GM18861 (cell line): ENCODE data around the gene CDH1.

Experiments used
- ATAC-seq: cut with Tn5 transposase; IDR thresholded peaks from one replicate; pipeline ENCODE4 v1.9.1; 2021; ENCODE audit not compliant: unreplicated experiment

The CDH1 gene

DNA sequence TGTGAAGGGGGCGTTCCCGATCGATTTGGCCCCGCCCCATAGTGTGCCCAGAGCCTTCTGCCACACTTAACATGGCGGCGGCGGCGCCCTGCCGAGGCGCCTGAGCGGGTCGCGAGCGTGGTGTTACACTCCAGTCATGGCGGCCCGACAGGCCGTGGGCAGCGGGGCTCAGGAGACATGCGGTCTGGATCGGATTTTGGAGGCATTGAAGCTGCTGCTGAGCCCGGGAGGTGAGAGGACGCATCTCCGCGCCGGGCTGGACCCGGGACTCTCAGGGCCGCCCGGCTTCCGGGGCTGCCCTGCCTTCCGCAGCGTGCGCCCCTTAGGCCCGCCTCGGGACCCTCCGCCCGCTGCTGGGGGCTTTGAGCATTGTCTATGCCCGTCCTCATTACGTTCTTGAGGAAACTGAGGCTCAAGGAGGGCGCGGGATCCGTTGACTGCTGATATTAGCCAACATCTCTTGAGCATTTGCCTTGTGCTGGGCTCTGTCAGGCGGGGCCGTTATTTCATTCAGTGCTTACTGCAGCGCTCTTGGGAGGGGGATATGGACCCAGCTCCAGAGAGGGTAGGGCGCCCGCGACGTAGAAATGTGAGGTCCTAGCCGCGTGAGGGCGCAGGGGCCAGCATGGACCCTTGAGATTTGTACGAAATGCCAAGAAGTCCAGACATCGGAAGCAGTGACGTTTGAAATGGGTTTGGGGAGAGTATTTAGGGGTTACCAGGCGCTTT, 106.6 kb downstream of the CDH1 start, which contains the start of gene TANGO6:
Gene TANGO6 (plus strand): TSS at position 50 of the 729 bp plus-strand sequence. CDS start 87 bp downstream, at position 137.
- ATAC-seq, result peak; percentile 73

DNA sequence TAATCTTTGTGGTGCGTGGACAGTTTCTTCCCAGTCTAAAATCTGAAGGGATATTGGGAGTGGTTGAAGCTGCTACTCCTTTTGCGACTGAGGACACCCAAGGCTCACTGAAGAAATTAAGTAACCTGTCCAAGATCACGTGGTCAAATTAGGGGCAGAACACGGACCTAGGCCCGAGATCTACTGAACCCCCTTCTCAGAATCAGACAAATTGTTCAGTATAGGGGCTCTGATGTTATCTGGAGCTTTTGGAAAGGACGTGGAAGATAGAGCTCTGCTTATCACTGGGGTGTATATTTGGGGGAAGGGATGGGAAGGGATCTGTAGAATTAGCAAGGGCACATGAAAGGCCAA, 107.1 kb downstream of the CDH1 start:
- no peak for ATAC-seq

DNA sequence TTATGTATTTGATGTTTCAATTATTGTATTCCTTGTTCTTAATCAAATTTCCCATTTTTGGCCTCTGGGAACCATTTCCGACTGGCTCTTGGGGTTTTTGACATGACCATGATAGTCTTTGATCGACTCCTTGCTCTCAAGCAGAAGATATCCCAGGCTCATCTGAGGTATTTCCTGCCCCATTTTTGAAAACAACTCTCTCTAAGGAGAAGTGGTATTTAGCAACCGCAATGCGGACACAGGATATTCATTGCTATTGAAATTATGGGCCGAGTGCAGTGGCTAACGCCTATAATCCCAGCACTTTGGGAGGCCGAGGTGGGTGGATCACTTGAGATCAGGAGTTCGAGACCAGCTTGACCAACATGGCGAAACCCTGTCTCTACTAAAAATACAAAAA, 111.7 kb downstream of the CDH1 start:
- no peak for ATAC-seq

DNA sequence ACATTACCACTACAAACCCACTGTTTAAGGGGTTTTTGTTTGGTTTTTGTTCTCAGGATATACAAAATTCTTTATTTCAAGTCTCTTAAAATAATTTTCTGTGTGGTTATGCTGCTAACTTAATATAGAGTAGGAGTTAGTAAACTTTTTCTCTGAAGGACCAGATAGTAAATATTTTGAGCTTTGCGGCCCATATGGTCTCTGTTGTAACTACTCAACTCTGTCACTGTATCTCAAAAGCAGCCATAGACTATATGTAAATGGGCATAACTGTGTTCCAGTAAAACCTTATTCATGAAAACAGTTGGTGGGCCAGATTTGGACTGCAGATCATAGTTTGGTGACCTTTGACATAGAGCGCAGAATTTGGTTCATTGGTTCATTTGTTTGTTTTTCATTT, 113.4 kb downstream of the CDH1 start:
- ATAC-seq, result no peak

DNA sequence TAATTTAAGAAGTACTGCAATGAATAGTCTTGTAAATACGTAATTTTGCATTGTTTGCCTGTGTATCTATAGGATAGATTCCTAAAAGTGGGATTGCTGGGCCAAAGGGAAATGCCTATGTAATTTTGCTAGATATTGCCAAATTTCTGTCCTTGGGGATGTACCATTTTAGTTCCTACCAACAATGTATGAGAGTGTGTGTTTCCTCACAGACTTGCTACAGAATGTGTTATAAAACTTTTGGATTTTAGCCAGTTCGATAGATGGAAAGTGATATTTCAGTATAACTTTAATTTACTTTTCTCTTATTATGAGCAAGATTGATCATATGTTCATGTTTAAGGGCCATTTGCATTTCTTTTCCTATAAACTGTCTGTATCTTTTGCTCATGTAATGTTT, 114.5 kb downstream of the CDH1 start:
- no peak for ATAC-seq

DNA sequence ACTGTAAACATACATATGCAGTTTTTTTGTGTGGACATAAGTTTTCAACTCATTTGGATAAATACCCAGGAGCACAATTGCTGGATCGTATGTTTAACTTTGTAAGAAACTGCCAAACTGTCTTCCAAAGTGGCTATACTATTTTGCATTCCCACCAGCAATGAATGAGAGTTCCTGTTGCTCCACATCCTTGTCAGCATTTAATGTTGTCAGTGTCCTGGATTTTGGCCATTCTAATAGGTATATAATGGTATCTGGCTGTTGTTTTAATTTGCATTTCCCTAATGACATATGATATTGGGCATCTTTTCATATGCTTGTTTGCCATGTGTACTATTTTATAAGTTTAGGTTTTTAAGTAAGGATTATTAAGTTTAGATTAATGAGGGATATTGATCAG, 120.4 kb downstream of the CDH1 start:
- no peak for ATAC-seq

DNA sequence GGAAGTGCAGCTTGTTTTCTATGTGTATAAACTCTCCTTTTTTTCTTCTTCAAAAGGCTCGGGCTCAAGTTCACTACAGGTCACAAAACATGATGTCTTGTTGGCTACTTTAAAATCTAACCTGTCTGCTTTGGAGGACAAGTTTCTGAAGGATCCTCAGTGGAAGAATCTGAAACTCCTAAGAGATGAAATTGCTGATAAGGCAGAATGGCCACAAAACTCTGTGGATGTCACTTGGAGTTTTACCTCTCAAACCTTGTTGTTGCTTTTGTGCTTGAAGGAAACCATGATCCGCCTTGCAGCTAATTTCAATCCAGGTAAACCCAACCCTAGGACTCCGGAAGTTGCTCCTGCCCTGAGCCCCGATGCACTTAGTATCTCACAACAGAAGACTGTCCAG, 122.7 kb downstream of the CDH1 start:
- ATAC-seq, result no peak

DNA sequence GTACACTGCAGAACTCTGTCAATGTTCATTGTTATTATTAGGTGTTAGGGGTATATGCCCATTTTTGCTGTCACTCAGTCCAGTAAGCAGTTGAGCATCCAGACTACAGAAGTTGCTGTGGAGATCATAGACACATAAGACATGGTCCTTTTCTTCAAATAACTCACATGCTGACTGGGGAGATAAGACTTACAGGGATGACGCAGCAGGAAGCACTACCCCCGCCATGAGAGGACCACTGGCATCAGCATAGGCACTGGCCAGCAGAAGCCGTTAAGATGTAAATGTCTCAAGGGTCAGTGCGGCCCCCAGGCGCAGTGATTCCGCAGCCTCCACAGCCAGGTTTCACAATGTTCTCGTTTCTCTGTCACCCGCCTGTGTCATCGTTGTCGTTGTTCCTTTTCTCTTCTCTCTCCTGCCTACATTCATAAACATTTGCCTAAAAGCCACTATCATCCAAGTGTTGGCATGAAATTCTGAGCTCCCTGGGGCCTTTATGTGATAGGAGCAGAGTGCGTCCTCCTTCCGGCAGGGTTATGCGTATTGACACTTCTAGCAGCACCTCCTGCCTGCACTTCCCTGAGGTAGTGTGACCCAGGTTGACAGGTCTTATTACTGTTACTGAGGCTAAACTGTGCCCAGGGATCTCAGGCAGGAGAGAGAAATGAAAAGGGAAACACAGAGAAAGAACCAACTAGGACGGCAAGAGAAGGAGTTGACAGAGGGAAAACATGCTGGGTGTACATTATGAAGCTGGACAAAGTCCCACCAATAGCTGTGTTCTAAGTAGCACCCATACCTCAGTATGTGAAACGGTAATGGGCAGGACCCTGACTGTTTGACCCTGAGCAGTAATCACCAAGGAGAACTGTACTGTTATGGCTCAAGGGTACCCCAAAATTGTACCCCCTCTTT, 124.1 kb downstream of the CDH1 start:
- no peak for ATAC-seq

DNA sequence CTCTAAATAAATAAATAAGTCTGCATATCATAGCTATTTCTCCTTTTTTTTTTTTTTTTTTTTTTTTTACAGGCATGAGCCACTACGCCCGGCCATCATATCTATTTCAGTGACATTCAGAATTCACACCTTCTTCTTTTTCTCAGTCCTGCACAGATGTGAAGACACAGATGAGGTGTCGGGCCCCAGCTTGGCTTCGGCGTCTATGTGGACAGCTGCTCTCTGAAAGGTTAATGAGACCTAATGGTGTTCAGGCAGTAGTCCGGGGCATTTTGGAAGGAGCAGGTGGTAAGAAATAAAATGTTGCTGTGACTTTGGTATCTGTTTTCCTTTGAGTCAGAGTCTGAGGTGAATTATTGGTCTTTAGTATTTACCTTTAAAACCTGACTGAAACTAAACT, 129.8 kb downstream of the CDH1 start:
- ATAC-seq, result no peak

DNA sequence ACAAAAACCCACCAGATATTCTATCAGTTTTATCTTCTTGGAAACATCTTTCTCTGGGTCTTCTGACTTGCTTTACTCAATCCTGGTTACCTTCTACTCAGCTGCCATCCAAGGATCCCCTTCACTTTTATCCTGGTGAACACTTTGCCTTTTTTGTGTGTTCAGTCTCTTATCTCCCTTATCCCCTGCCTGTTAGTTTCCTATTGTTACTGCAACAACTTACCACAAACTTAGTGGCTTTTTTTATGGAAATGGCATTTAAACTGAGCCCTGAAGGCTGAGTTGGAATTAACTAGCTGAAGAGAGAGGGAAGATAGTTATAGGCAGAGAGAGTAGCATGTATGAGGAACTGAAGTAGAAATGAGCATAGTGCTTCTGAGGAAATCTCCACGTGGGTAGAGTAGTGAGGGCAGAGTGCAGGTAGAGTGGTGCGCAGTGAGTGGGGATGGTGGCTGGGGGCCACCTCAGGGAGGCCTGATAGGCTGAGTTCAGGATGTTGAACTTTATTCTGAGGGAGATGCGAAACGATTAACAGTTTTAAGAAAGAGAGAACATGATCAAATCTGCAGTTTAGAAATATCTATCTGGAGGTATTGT, 132.5 kb downstream of the CDH1 start:
- no peak for ATAC-seq

DNA sequence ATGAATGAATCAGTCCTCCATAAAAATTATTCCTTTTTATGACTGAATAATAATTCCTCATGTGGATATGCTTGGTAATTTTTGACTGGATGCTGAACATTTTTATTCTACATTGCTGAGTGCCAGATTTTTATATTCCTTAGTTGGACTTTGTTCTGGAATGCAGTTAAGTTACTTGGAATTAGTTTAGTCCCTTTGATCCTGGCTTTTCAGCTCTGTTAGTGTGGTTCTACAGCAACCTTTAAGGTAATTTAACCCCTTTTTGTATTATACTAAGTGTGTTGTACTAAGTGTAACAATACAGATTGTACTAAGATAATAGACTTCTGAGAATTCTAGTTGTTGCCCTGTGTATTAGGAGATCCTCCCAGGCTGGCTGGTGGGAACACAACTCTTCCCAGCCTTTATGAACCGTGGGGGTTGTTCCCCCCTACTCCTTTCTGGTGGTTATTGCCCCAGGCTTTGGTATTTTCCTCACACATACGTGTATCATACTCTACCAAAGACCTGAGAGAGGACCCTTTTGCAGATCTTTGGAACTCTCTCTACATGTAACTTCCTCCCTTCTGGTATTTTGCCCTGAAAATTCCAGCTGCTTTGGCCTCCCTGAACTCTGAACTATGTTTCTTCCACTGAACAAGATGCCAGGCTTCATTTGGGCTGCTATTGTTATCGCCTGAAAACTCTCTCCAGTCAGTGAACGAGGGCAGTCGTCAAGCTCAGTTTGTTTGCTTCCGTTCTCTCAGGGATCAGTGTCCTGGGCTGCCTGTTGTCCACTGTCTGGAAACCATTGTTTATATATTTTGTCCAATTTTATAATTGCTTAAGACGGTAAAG, 136.8 kb downstream of the CDH1 start:
- ATAC-seq, result no peak

DNA sequence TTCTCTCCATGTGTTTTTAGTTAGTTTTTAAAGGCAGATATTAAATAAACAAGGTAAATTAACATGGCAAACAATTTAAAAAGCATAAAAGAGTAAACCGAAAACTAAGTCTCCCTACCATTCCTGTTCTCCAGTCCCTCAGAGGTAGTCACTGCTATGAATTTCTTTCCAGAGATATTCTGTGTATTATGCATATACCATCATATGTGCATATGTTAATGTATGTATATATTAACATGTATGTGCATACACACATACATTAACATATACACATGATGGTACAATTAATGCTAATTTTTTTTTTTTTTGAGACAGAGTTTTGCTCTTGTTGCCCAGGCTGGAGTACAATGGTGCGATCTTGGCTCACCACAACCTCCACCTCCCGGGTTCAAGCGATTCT, 138.8 kb downstream of the CDH1 start:
- ATAC-seq, result no peak

DNA sequence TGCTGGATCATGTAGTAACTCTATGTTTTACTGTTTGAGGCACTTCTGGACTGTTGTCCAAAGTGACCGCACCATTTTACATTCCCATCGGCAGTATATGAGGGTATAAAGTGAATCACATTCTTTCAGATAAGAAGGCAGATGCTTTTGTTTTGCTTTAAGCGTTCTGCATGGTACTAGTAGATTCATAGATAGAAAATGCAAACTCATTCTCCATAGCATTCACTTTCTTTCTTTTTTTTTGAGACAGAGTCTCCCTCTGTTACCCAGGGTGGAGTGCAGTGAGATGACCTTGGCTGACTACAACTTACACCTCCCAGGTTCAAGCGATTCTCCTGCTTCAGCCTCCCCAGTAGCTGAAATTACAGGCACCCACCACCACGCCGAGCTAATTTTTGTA, 146.6 kb downstream of the CDH1 start:
- ATAC-seq, result no peak

DNA sequence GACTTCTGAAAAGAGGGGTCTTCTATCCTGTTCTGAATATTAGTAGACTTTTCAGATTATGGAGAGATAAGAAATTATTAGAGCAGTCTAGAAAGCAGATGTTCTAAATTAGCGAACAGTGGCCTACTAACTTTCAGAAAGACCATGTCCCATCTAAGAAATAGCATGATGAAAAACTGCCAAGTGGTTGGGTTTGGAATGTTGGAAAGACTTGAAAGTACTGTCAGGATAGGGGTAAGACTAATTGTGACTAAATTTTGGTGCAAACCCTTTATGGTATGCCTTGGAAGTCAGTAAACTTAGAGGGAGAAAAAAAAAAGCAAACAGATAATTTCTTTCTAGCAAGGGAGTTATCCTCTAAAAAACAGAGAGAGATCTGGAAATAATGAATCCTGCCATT, 147.3 kb downstream of the CDH1 start:
- no peak for ATAC-seq
